Liver (tissue), 9 donors: ENCODE results near the gene SWAP70. TPM values are rescaled to one million over a fixed set of nuclear protein-coding genes. Genes with fewer than 3 reads are reported as not detected.

ENCODE experiments used
- DNase-seq: peaks from one replicate; pipeline ENCODE4 v3.0.0-alpha.2; 2017; ENCODE audit warnings: low spot score
- H3K27ac ChIP-seq, 2 donors: one replicate each; pipeline ENCODE4 v1.7.0; 2013; ENCODE audit warnings: inconsistent platforms in 2 of 2, low read length in 2 of 2, control low read depth in 1 of 2, low read depth in 1 of 2, mild to moderate bottlenecking in 1 of 2
- H3K27me3 ChIP-seq, 4 donors: one replicate each; pipeline versions ENCODE4 v1.6.1 to v1.7.0; 2013; ENCODE audit warnings: low read length in 3 of 4, inconsistent platforms in 1 of 4, mild to moderate bottlenecking in 1 of 4, moderate library complexity in 1 of 4; ENCODE audit not compliant: control insufficient read depth in 4 of 4, insufficient read depth in 4 of 4
- H3K36me3 ChIP-seq, 4 donors: one replicate each; pipeline versions ENCODE4 v1.6.1 to v1.7.0; 2013; ENCODE audit warnings: low read length in 3 of 4, mild to moderate bottlenecking in 3 of 4, low read depth in 1 of 4, moderate library complexity in 1 of 4; ENCODE audit not compliant: control insufficient read depth in 4 of 4, insufficient read depth in 3 of 4
- H3K4me1 ChIP-seq, 4 donors: one replicate each; pipeline versions ENCODE4 v1.6.1 to v1.7.0; 2013; ENCODE audit warnings: low read length in 3 of 4, mild to moderate bottlenecking in 3 of 4, moderate library complexity in 1 of 4; ENCODE audit not compliant: control insufficient read depth in 4 of 4, insufficient read depth in 4 of 4
- H3K4me3 ChIP-seq, 3 donors: one replicate each; pipeline versions ENCODE4 v1.6.1 to v1.7.0; 2013; ENCODE audit warnings: low read length in 3 of 3, control low read depth in 1 of 3, low read depth in 1 of 3, mild to moderate bottlenecking in 1 of 3
- H3K9ac ChIP-seq, 2 donors: one replicate each; pipeline ENCODE4 v1.7.0; 2013; ENCODE audit warnings: low read length in 2 of 2, mild to moderate bottlenecking in 2 of 2, moderate library complexity in 2 of 2, control low read depth in 1 of 2, low read depth in 1 of 2
- H3K9me3 ChIP-seq, 4 donors: one replicate each; pipeline versions ENCODE4 v1.6.1 to v1.7.0; 2013; ENCODE audit warnings: low read length in 3 of 4; ENCODE audit not compliant: control insufficient read depth in 4 of 4
- CTCF ChIP-seq: fragments of 150-350 bp; IDR thresholded peaks from 2 replicates; pipeline ENCODE4 v1.5.1; 2017; ENCODE audit warnings: improper control_type of control experiment, low read depth, low read length; ENCODE audit not compliant: missing input control
- EGR1 ChIP-seq, 2 donors: IDR thresholded peaks; 2 replicates each; pipeline ENCODE4 v1.6.1; 2016 to 2018; ENCODE audit warnings: antibody characterized with exemption in 2 of 2, low read depth in 2 of 2
- FOXA1 ChIP-seq: IDR thresholded peaks from 2 replicates; pipeline ENCODE4 v1.6.1; 2016; ENCODE audit warnings: antibody characterized with exemption
- FOXA2 ChIP-seq: IDR thresholded peaks from 2 replicates; pipeline ENCODE4 v1.6.1; 2016; ENCODE audit warnings: antibody characterized with exemption
- GABPA ChIP-seq, 2 donors: IDR thresholded peaks in 1 of 2; conservative IDR thresholded peaks in 1 of 2; 2 replicates each; pipeline ENCODE4 v1.6.1; 2016; ENCODE audit warnings: antibody characterized with exemption in 2 of 2, mild to moderate bottlenecking in 1 of 2, moderate library complexity in 1 of 2
- HNF4A ChIP-seq, 2 donors: conservative IDR thresholded peaks; 2 replicates each; pipeline ENCODE4 v1.6.1; 2016; ENCODE audit warnings: antibody characterized with exemption in 2 of 2, mild to moderate bottlenecking in 2 of 2
- HNF4G ChIP-seq: IDR thresholded peaks from 2 replicates; pipeline ENCODE4 v1.6.1; 2016; ENCODE audit warnings: antibody characterized with exemption
- JUND ChIP-seq, 2 donors: IDR thresholded peaks; 2 replicates each; pipeline ENCODE4 v1.6.1; 2016; ENCODE audit warnings: antibody characterized with exemption in 2 of 2
- MAX ChIP-seq: IDR thresholded peaks from 2 replicates; pipeline ENCODE4 v1.6.1; 2016; ENCODE audit warnings: antibody characterized with exemption
- NR2F2 ChIP-seq: IDR thresholded peaks from 2 replicates; pipeline ENCODE4 v1.6.1; 2016; ENCODE audit warnings: antibody characterized with exemption
- RAD21 ChIP-seq, 2 donors: IDR thresholded peaks; 2 replicates each; pipeline ENCODE4 v1.6.1; 2016; ENCODE audit warnings: antibody characterized with exemption in 2 of 2, mild to moderate bottlenecking in 2 of 2
- REST ChIP-seq: IDR thresholded peaks from 2 replicates; pipeline ENCODE4 v1.6.1; 2016; ENCODE audit warnings: antibody characterized with exemption, mild to moderate bottlenecking
- RXRA ChIP-seq, 2 donors: IDR thresholded peaks; 2 replicates each; pipeline ENCODE4 v1.6.1; 2017 to 2018; ENCODE audit warnings: antibody characterized with exemption in 2 of 2, mild to moderate bottlenecking in 1 of 2
- TAF1 ChIP-seq: conservative IDR thresholded peaks from 2 replicates; pipeline ENCODE4 v1.6.1; 2016; ENCODE audit warnings: antibody characterized with exemption, mild to moderate bottlenecking
- YY1 ChIP-seq: IDR thresholded peaks from 2 replicates; pipeline ENCODE4 v1.6.1; 2016; ENCODE audit warnings: antibody characterized with exemption, mild to moderate bottlenecking
- WGBS: extraction: QIAGEN DNeasy Blood & Tissue Kit; methylation state at CpG from one replicate; pipeline ENCODE4 v1.1.7; 2013; 5-methylcytosine and 5-hydroxymethylcytosine counted together
- polyA plus RNA-seq, 2 donors: library from polyadenylated mRNA; stranded (reverse) in 1 of 2; unstranded in 1 of 2; fragments of 200-250 nt in 1 of 2; fragments of >200 nt in 1 of 2; fragmentation: Nextera tagmentation in 1 of 2; extraction: Ambion mirVana in 1 of 2; gene quantifications; one replicate each; pipeline versions ENCODE4 v1.2.1 to v1.2.3, GENCODE V29; 2013 to 2015
- total RNA-seq, 2 donors: library from RNA; depleted of rRNA; stranded (reverse); fragments of >200 nt; gene quantifications; one replicate each; pipeline ENCODE4 v1.2.3, GENCODE V29; 2014
- donor health status: healthy.
- donor health status: healthy.
- donor health status: healthy.
- donor health status: healthy.
- donor health status: healthy.

The SWAP70 gene
- total and polyA plus RNA-seq, 4 donors, result 4.0 to 8.4 (median 5.8) TPM

- no peak for DNase-seq
- H3K36me3 ChIP-seq, result peaks cover 12 to 43% (median 22%) of the 10 kb centered on the region in 4 donors
Observed at GRCh38 chr11:9787260-9787659, 123.4 kb downstream of the SWAP70 start.

GRCh38 chr11:9787981-9788521, 124.2 kb downstream of the SWAP70 start:
- Histone ChIP-seq H3K36me3 (peaks cover 12 to 43% (median 21%) of the 10 kb centered on the region in 4 donors), H3K27ac (no peak overlapping the region), H3K4me3 (no peak overlapping the region), H3K27me3 (no peaks in the 10 kb centered on the region), H3K9me3 (no peaks in the 10 kb centered on the region), H3K4me1 (no peaks in the 10 kb centered on the region), H3K9ac (no peak overlapping the region)
- WGBS, result 89% methylated on average over 3 of the region's 3 CpGs
- DNase-seq, result no peak
- no peak for TF ChIP-seq HNF4G
- TF ChIP-seq RAD21 (IDR thresholded peaks at IDR 0.05), result no peak
- no peak for TF ChIP-seq NR2F2
- TF ChIP-seq MAX, result no peak
- TF ChIP-seq RXRA (IDR thresholded peaks at IDR 0.05), result no peak
- TF ChIP-seq CTCF, result no peak
- no peak for TF ChIP-seq TAF1
- no peak for TF ChIP-seq HNF4A (conservative IDR thresholded peaks at IDR 0.05)
- TF ChIP-seq FOXA2, result no peak
- no peak for TF ChIP-seq YY1
- no peak for TF ChIP-seq JUND (IDR thresholded peaks at IDR 0.05)
- no peak for TF ChIP-seq GABPA (IDR thresholded peaks at IDR 0.05 in 1 of 2, conservative IDR thresholded peaks at IDR 0.05 in 1 of 2)
- no peak for TF ChIP-seq REST
- no peak for TF ChIP-seq FOXA1
- TF ChIP-seq EGR1 (IDR thresholded peaks at IDR 0.05; ENCODE audit: low read depth in 2 of 2), result no peak

More at GRCh38 chr11:9787260-9787659, 123.4 kb downstream of the SWAP70 start:
- 96% methylated on average over 5 of the region's 5 CpGs for WGBS
- TF ChIP-seq CTCF (no peak), NR2F2 (no peak), FOXA2 (no peak), YY1 (no peak), MAX (no peak)
- Histone ChIP-seq H3K27me3 (no peaks in the 10 kb centered on the region), H3K4me3 (no peak overlapping the region), H3K27ac (no peak overlapping the region), H3K9me3 (no peaks in the 10 kb centered on the region), H3K9ac (no peak overlapping the region), H3K4me1 (no peaks in the 10 kb centered on the region)
